ENCODE data around the gene SLC38A9.

SLC38A9 gene

DNA sequence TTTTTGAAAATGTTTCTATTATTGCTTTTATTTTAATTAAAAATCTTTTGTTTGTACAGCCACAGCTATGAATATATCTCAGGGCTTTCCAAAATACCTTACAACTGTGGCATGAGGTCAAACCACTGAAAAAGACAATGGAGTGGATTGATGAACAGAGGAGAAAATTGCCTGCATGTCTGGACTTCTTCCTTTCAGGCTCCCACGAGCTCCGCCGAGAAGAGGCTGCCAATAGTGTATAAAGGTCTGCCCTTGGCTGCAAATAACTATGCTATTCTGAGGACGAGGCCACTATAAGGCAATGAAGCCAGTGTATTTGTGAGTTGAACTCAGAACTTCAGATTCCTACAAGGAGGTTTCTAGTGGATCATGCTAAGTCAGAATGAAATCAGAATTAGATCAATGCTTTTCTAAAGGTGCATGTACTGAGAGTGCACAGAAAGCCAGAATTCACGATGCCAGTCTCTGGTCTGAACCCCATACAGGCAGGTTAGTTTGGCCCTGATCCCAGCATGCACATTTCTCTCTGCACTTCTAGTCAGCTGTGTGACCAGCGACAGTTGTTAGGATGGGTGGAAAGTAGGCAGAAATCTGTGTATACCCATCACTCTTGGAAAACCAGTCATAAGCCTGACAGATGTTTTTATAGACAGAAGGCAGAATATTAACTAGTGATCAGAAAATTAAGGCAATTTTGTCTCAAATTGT, 134.6 kb downstream of the SLC38A9 start:
- no peak for DNase-seq

GRCh38 chr5:55576661-55577060, 135.5 kb downstream of the SLC38A9 start:
- DNase-seq, result no peak

Data from stimulated activated CD4-positive, alpha-beta T cell treated with anti-CD3 and anti-CD28 coated beads, Interleukin-4, amount 100 ng/mL, for 24 hours (primary cell).